Non-pigmented ciliary epithelial cell (primary cell): ENCODE data around the gene RMND5A.

Experiments used
- DNase-seq: peaks from one replicate; pipeline ENCODE4 v3.0.0-alpha.2; 2010; ENCODE audit warnings: low read depth

Gene RMND5A

GRCh38 chr2:86791573-86791972, 71.5 kb downstream of the RMND5A start:
- DNase-seq, result no peak

DNA sequence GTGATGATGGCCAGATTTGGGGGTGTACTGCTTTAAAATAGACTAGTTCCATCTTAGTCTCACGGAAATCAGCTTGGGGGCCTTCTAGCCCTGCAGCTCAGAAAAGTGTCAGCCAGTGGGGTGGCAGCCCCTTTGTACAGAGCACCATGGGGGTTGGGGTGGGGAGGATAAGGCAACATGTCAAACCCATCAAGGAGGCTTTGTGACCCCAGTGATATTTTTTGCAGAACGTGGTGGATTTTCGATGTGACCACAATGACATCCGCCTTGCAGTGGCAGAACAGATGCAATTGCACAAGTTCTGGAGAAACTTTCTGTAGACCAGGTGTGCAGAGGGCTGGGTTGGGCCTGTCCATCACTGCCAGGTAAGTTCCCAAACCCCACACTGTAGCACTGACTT, 73.7 kb downstream of the RMND5A start:
- no peak for DNase-seq

GRCh38 chr2:86794861-86795260, 74.8 kb downstream of the RMND5A start:
- DNase-seq, result no peak

DNA sequence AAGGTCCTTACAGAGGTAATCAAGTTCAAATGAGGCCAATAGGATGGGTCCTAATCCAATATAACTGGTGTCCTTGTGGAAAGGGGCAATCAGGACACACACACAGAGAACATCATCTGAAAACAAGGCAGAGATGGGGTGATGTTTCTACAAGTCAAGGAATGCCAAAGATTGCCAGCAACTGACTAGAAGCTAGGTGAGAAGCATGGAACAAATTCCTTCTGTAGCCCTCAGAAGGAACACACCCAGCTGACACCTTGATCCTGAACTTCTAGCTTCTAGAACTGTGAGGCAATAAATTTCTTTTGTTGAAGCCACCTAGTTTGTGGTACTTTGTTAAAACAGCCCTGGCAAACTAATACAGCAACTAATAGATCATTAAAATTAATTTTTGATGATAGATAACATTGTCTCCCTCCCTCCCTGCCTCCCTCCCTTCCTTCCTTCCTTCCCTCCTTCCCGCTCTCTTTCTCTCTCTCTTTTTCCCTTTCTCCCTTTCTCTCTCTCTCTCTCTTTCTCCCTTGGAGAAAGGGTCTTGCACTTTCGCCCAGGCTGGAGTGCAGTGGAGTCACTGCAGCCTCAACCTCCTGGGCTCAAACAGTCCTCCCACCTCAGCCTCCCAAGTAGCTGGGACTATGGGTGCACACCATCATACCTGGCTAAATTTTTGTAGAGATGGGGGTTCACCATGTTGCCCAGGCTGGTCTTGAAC, 80.9 kb downstream of the RMND5A start:
- no peak for DNase-seq

- DNase-seq, result no peak
These were observed 86.2 kb downstream of the RMND5A start for GRCh38 chr2:86806059-86806857.

- DNase-seq, result no peak
These were observed 87.0 kb downstream of the RMND5A start for GRCh38 chr2:86807133-86807467.

GRCh38 chr2:86807468-86808275, 87.6 kb downstream of the RMND5A start:
- DNase-seq, result no peak

- peak; percentile 28 for DNase-seq
These were observed 88.4 kb downstream of the RMND5A start for GRCh38 chr2:86808315-86809161.

- no peak for DNase-seq
These were observed 89.5 kb downstream of the RMND5A start for GRCh38 chr2:86809481-86810121.

DNA sequence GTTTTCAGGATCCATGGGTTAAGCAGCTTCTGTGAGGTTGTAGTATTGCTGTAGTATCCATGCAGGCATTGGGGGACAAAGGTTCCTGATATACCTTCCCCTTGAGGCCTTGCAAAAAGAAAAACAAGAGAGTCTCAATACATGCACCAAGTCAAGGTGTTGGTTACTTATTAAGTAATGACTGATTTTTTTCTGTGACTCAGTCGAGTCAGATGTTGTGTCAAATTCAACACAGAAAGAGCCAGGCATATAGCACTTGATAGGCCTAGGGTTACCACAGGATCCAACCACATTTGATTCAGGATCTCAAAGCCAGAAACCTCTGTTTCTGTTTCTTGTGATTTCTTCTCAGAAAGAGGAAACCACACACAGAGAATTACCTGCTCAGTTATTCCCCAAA, 95.5 kb downstream of the RMND5A start:
- DNase-seq, result no peak

DNA sequence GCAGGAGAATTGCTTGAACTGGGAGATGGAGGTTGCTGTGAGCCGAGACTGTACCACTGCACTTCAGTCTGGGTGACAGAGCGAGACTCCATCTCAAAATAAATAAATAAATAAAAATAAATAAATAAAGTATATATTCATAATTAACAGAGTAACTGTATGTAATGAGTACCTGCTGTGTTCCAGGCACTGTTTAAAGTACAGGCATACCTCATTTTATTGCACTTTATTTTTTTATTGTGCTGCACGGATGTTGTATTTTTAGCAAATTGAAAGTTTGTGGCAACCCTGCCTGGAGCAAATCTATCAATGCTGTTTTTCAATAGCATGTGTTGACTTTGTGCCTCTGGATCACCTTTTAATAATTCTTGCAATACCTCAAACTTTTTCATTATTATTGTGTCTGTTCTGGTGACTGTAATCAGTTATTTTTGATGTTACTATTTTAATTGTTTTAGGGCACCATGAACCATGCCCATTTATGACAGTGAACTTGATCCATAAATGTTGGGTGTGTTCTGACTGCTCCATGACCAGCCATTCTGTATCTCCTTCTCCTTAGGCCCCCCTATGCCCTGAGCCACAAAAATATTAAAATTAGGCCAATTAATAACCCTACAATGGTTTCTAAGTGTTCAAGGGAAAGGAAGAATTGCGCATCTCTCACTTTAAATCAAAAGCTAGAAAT, 98.2 kb downstream of the RMND5A start:
- DNase-seq, result no peak

- no peak for DNase-seq
These were observed 98.9 kb downstream of the RMND5A start for GRCh38 chr2:86818957-86819356.

- DNase-seq, result no peak
These were observed 101.2 kb downstream of the RMND5A start for GRCh38 chr2:86821306-86821705.

GRCh38 chr2:86821842-86822241, 101.8 kb downstream of the RMND5A start:
- DNase-seq, result no peak

- no peak for DNase-seq
These were observed 102.7 kb downstream of the RMND5A start for GRCh38 chr2:86822668-86823345.

GRCh38 chr2:86825036-86825692, 105.1 kb downstream of the RMND5A start:
- DNase-seq, result no peak

GRCh38 chr2:86825693-86826381, 105.7 kb downstream of the RMND5A start:
- no peak for DNase-seq

DNA sequence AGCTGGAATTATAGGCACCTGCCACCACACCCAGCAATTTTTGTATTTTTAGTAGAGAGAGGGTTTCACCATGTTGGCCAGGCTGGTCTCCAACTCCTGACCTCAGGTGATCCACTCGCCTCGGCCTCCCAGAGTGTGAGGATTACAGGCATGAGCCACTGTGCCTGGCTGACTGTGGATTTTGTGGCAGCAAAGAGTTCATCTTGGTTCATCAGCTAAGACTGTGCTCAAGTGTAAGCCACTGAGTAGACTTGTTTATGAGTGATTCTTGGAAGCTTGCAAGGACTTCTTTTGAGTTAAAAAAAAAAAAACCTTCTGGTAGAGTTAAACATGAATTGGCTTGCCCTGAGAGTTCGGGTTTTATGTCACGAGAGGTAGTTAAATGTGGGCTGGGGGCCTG, 106.9 kb downstream of the RMND5A start:
- no peak for DNase-seq
